Gastroesophageal sphincter (tissue), 3 donors: ENCODE measurements around the gene AP1S1.

Experiments used
- CTCF ChIP-seq, 4 experiments: fragments of 200-600 bp in 2 of 4; fragments of 450-650 bp in 2 of 4; sonication (generic) in 1 of 4; IDR thresholded peaks; one replicate each; pipeline ENCODE4 v1.5.1; 2017 to 2019; ENCODE audit warnings: antibody characterized with exemption in 4 of 4, mild to moderate bottlenecking in 2 of 4, moderate library complexity in 2 of 4
- POLR2A ChIP-seq, 2 donors: fragments of 450-650 bp; IDR thresholded peaks; one replicate each; pipeline ENCODE4 v1.6.1; 2017; ENCODE audit warnings: antibody characterized with exemption in 2 of 2, mild to moderate bottlenecking in 2 of 2, moderate library complexity in 1 of 2
- POLR2AphosphoS5 ChIP-seq: sonication (generic); formaldehyde crosslinking; IDR thresholded peaks from one replicate; pipeline ENCODE4 v1.6.1; 2017; ENCODE audit warnings: antibody characterized with exemption

- TF ChIP-seq CTCF (IDR thresholded peaks at IDR 0.05) (no peak), POLR2A (IDR thresholded peaks at IDR 0.05) (no peak), POLR2AphosphoS5 (no peak)
Measured at GRCh38 chr7:101159696-101160674, 5.7 kb downstream of the AP1S1 start.
